Activated CD4-positive, alpha-beta T cell treated with anti-CD3 and anti-CD28 coated beads, Interleukin-2, amount 50 U/mL, for 1 hour (primary cell): ENCODE measurements around the gene NAGS.
A peak's percentile ranks its signal among the peaks of the same experiment; 100 is the strongest.
"Not testable (repeated sequence)": the region's sequence is repeated elsewhere in the genome, so short reads cannot be mapped to it uniquely, and the experiment has no call there.

ENCODE experiments used
- DNase-seq: peaks from one replicate; pipeline ENCODE4 v3.0.0-alpha.2; 2020

Gene NAGS

GRCh38 chr17:43986225-43986981, 18.0 kb upstream of the NAGS start:
- DNase-seq = no peak

GRCh38 chr17:43987131-43988021, 17.0 kb upstream of the NAGS start:
- no peak for DNase-seq

- no peak for DNase-seq
Observed at GRCh38 chr17:43988301-43988700, 16.1 kb upstream of the NAGS start.

- DNase-seq = no peak
Observed at GRCh38 chr17:43992641-43993040, 11.8 kb upstream of the NAGS start.

- DNase-seq = peak; percentile 65
Observed at GRCh38 chr17:43994272-43995149, 9.9 kb upstream of the NAGS start.

GRCh38 chr17:43995150-43995471, 9.3 kb upstream of the NAGS start:
- no peak for DNase-seq

GRCh38 chr17:43997180-43997579, 7.2 kb upstream of the NAGS start:
- DNase-seq = not testable (repeated sequence)

GRCh38 chr17:43998552-43998951, 5.9 kb upstream of the NAGS start:
- no peak for DNase-seq

GRCh38 chr17:43999024-43999423, 5.4 kb upstream of the NAGS start:
- DNase-seq = no peak

- DNase-seq = no peak
Observed at GRCh38 chr17:44000141-44000860, 4.1 kb upstream of the NAGS start.

GRCh38 chr17:44000871-44001460, 3.5 kb upstream of the NAGS start:
- no peak for DNase-seq

GRCh38 chr17:44001461-44001920, 2.9 kb upstream of the NAGS start:
- no peak for DNase-seq

- no peak for DNase-seq
Observed at GRCh38 chr17:44002141-44002848, 2.1 kb upstream of the NAGS start.

- DNase-seq = no peak
Observed at GRCh38 chr17:44004761-44005526, 522 bp downstream of the NAGS start.

- DNase-seq = peak; percentile 36
Observed at GRCh38 chr17:44005527-44006271, 1.3 kb downstream of the NAGS start.

- no peak for DNase-seq
Observed at GRCh38 chr17:44006272-44006597, 1.8 kb downstream of the NAGS start.

- peak; percentile 98 for DNase-seq
Observed at GRCh38 chr17:44006598-44007345, 2.4 kb downstream of the NAGS start.

- no peak for DNase-seq
Observed at GRCh38 chr17:44007346-44008204, 3.2 kb downstream of the NAGS start.
